Naive thymus-derived CD8-positive, alpha-beta T cell (primary cell): ENCODE measurements around the gene TLR7. TPM values are rescaled to one million over a fixed set of nuclear protein-coding genes. Genes with fewer than 3 reads are reported as not detected.

ENCODE experiments used
- ATAC-seq, 2 donors: fragments of 150-1000 bp; cut with Tn5 transposase in 1 of 2; sonication (Bioruptor Pico), chemical (Tn5 transposase) in 1 of 2; 1 replicate in 1 of 2; 2 replicates in 1 of 2; pipeline ENCODE4 v1.10.0; 2021; ENCODE audit warnings: mild to moderate bottlenecking in 2 of 2, moderate library complexity in 2 of 2
- POLR2A ChIA-PET: fragments of 350-600 bp; sonication (Branson Sonifier 250); formaldehyde crosslinking; loops from one replicate; lab custom pipeline; 2021; ENCODE audit warnings: antibody characterized with exemption; lab: Charles Lee
- DNase-seq, 10 donors: peaks; one replicate each; pipeline versions ENCODE4 v3.0.0 to v3.0.0-alpha.2; 2020 to 2022
- H3K27ac Mint-ChIP-seq, 10 donors: one replicate each; pipeline ENCODE4 v1.8.0; 2020 to 2022; ENCODE audit warnings: mild to moderate bottlenecking in 10 of 10, mixed read lengths in 10 of 10, moderate library complexity in 4 of 10, inconsistent platforms in 1 of 10
- H3K27me3 Mint-ChIP-seq, 5 donors: one replicate each; pipeline ENCODE4 v1.8.0; 2021 to 2022; ENCODE audit warnings: mixed read lengths in 5 of 5
- H3K36me3 Mint-ChIP-seq, 3 donors: one replicate each; pipeline ENCODE4 v1.8.0; 2020 to 2022; ENCODE audit warnings: mixed read lengths in 3 of 3, mild to moderate bottlenecking in 2 of 3, inconsistent platforms in 1 of 3
- H3K4me1 Mint-ChIP-seq, 4 donors: one replicate each; pipeline ENCODE4 v1.8.0; 2021 to 2022; ENCODE audit warnings: mixed read lengths in 4 of 4
- H3K4me3 Mint-ChIP-seq, 10 donors: one replicate each; pipeline ENCODE4 v1.8.0; 2020 to 2022; ENCODE audit warnings: mild to moderate bottlenecking in 10 of 10, mixed read lengths in 10 of 10, moderate library complexity in 6 of 10, inconsistent platforms in 1 of 10
- H3K9me3 Mint-ChIP-seq, 9 donors: one replicate each; pipeline ENCODE4 v1.8.0; 2020 to 2022; ENCODE audit warnings: mixed read lengths in 9 of 9, mild to moderate bottlenecking in 3 of 9, inconsistent platforms in 1 of 9, moderate library complexity in 1 of 9
- polyA plus RNA-seq, 3 donors: library from polyadenylated mRNA; unstranded; fragments of 300-500 nt; fragmentation: Illumina TruSeq; gene quantifications; one replicate each; pipeline ENCODE4 v1.2.3, GENCODE V29; 2021
- total RNA-seq, 8 experiments: library from RNA in 2 of 8; stranded (reverse) in 2 of 8; gene quantifications; one replicate each; pipeline ENCODE4 v1.2.3 and lab custom pipeline; 2021 to 2026

TLR7 gene
- total and polyA plus RNA-seq, 5 experiments from 2014 or later: 0.38 to 0.52 TPM; not detected in 3

DNA sequence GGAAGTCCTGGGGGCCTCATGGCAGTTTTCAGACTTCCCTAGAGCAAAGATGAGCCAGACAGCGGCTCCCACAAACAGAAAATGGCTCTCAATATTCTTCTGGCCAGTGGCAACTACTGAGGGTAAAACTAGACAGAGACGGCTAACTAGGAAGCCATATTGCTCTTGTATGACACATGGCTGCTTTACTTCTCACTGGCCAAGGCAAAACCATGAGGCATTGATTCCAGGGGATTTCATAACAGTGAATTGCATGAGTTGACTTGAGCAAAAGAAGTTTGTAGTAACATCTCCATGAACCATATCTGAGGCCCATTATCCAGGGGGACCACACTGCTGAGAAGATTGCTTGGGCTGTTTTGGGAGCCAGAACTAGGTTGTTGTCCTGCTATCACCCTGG lies 25.8 kb downstream of the TLR7 start:
- peak overlapping the region in 2 of 10 donors; percentile 47 to 71 for H3K27ac Mint-ChIP-seq
- DNase-seq: no peak
- no peaks in the 10 kb centered on the region for H3K27me3 Mint-ChIP-seq
- H3K4me1 Mint-ChIP-seq: peaks cover 2 to 50% (median 11%) of the 10 kb centered on the region in 4 donors
- H3K4me3 Mint-ChIP-seq: no peak overlapping the region
- POLR2A ChIA-PET: no interaction called here
- ATAC-seq: no peak
- peaks cover 0 to 4% (median 0%) of the 10 kb centered on the region in 9 donors for H3K9me3 Mint-ChIP-seq
- H3K36me3 Mint-ChIP-seq: peaks cover 0 to 5% (median 0%) of the 10 kb centered on the region in 3 donors

DNA sequence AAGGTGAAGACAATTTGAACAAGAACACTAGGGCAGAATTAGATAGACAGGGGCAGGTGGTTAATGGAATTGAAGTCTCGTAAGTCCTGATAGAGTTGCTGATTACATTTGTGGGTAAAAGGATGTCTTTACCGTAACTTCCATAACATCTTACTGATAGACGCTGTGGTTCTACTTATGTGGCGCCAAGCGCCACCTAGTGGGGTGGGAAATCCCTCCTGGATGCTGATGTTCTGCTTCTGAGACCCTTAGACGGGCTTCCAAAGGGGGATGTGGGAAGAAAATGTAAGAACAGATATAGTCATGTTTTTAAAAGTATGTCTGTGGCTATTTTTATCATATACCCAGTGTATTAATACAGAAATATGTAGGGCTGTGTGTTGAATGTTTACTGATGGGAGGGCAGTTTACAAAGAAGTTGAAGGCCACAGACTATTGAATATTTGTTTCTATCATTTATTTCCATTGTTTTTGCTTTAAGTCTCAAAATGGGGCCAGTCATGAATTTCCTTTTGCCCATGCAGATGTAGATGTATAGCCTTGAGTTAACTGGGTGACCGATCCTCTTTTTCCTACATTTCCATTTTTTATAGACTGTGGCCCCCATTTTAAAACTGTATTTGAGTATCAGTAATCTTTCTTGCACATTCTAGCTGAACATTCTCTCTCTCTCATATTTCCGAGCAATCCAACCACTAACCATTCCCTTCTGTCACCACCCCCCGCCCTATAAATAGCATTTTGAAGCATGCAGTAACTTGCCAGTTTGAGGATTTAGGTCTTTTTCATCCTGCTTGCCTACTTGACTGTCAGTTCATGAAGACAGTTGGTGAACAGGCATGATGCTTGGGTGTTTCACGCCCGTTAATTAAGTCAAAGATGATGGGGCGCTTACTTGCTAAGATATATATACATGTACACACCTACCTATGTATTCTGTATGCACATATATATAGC lies 27.5 kb downstream of the TLR7 start:
- POLR2A ChIA-PET: no interaction called here

DNA sequence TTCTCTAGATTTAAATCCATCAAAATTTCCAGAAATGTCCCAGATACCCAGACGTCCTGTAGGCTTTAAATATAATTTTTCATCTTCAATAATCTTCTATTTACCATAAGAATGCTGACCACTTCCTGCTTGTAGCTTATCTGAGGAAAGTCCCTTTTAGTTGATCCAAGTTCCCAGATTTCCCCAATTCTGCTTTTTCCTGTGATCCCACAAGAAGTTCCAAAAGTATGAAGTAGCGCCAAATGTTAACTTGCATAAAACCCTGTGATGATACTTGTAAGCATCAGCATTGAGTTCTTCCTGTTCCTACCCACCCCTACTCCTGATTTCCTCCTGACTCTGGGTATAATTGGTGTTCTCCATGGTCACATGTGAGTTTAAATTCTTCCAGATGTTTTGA lies 29.0 kb downstream of the TLR7 start:
- DNase-seq (no peak), ATAC-seq (no peak)
- POLR2A ChIA-PET: interaction anchor here (0.7 kb wide), 1 partner anchor 104 kb away, joined by 5 read pairs; no protein-coding TSS in a partner anchor
- Mint-ChIP-seq H3K4me1 (peaks cover 2 to 35% (median 8%) of the 10 kb centered on the region in 4 donors), H3K27me3 (no peaks in the 10 kb centered on the region), H3K27ac (no peak overlapping the region), H3K36me3 (no peaks in the 10 kb centered on the region), H3K9me3 (peaks cover 0 to 4% (median 0%) of the 10 kb centered on the region in 9 donors), H3K4me3 (no peak overlapping the region)

More for the DNA sequence above, 27.5 kb downstream of the TLR7 start:
- Mint-ChIP-seq H3K27ac (peak overlapping the region in 4 of 10 donors; percentile 0 to 77 (median 20)), H3K4me3 (peak overlapping the region in 2 of 10 donors; percentile 6 to 22), H3K4me1 (peaks cover 2 to 47% (median 11%) of the 10 kb centered on the region in 4 donors), H3K36me3 (peaks cover 0 to 5% (median 0%) of the 10 kb centered on the region in 3 donors), H3K27me3 (no peaks in the 10 kb centered on the region), H3K9me3 (peaks cover 0 to 4% (median 0%) of the 10 kb centered on the region in 9 donors)
- ATAC-seq: peak; percentile 55 to 64
- DNase-seq: peak; percentile 1 to 64 (median 36)

DNA sequence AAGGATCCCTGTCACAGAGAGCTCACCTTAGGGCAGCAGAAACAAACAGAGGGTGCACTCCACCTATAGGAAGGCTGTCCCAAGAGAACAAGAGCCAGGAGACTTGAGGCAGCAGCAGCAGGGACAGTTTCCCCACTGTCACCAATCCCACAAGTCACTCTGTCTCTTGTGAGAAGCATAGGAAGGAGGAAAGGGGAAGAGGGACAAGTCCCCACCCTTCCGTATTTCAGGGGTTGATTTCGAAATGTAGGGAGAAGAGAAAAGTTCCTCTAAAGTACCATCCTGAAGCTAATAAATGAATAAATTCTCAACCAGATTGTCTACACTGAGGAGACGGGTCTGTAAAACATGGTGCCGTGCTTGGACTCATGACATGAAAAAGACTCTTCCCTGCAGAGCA lies 30.1 kb downstream of the TLR7 start:
- Mint-ChIP-seq H3K27ac (no peak overlapping the region), H3K27me3 (peaks cover 0 to 1% (median 0%) of the 10 kb centered on the region in 5 donors), H3K4me3 (no peak overlapping the region), H3K36me3 (no peaks in the 10 kb centered on the region), H3K9me3 (peaks cover 0 to 4% (median 0%) of the 10 kb centered on the region in 9 donors), H3K4me1 (peaks cover 4 to 31% (median 9%) of the 10 kb centered on the region in 4 donors)
- no peak for ATAC-seq
- POLR2A ChIA-PET: no interaction called here
- no peak for DNase-seq

DNA sequence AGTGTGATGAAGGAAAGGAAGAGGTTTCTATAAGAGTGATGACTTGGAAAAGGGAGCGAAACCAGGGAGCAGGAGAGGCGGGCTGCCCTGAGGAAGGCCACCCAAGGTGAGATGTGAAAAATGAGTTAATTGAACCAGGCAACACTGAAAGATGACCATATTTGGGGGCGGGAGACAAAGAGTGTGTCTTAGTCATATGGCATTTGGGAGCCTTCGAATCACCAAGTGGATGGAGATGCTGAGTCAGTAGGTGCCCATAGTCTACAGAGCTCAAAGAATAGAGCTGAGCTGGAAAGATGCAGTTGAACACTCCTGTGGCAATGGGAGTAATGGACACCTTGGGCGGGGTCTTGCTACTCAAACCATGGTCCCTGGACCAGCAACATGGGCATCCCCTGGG lies 31.2 kb downstream of the TLR7 start:
- Mint-ChIP-seq H3K9me3 (peaks cover 0 to 2% (median 0%) of the 10 kb centered on the region in 9 donors), H3K27ac (no peak overlapping the region), H3K4me3 (no peak overlapping the region), H3K36me3 (no peaks in the 10 kb centered on the region), H3K27me3 (peaks cover 0 to 1% (median 0%) of the 10 kb centered on the region in 5 donors), H3K4me1 (peaks cover 2 to 22% (median 5%) of the 10 kb centered on the region in 4 donors)
- POLR2A ChIA-PET: no interaction called here
- DNase-seq: no peak
- ATAC-seq: no peak

DNA sequence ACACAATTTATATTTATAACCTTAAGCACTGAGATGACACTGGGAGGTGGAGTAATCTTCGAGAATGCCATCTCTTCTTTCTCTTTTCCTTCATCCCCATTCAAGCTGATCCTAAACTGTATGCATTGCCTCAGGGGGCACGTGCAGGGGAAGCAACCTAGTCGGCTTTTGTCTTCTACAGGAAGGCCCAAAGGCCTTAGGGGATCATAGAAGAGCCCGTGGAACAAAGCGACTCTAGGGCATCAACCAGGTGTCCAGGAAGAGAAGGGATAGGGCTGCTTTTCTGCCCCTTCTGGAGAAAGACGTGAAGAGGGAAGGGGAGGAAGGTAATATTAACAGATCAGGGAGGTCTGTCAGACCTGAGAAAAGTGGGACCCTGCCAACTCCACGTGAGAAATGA lies 32.6 kb downstream of the TLR7 start:
- POLR2A ChIA-PET: no interaction called here
- DNase-seq: no peak
- Mint-ChIP-seq H3K27ac (no peak overlapping the region), H3K36me3 (no peaks in the 10 kb centered on the region), H3K9me3 (no peaks in the 10 kb centered on the region), H3K27me3 (peaks cover 0 to 1% (median 0%) of the 10 kb centered on the region in 5 donors), H3K4me3 (no peak overlapping the region), H3K4me1 (peaks cover 2 to 9% (median 4%) of the 10 kb centered on the region in 4 donors)
- ATAC-seq: no peak

DNA sequence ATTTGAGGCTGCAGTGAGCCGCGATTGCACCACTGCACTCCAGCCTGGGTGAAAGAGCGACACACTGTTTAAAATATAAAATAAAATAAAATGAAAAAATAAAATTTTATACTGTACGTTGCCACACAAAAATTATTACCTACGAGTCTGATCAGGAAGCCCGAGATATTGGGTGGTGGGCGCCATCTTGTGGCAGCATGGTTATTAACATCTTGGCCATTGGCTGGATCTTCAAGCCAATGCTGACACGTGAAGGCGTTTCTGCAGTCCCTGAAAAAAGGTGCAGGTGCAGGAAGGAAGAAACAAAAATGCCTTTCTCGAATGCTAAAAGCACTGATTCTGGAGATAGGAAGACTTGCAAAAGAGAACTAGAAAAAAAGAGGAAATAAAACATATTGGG lies 34.6 kb downstream of the TLR7 start:
- H3K27me3 Mint-ChIP-seq: peaks cover 0 to 1% (median 0%) of the 10 kb centered on the region in 5 donors
- H3K4me1 Mint-ChIP-seq: peaks cover 2 to 8% (median 4%) of the 10 kb centered on the region in 4 donors
- H3K27ac Mint-ChIP-seq: no peak overlapping the region
- H3K4me3 Mint-ChIP-seq: peak overlapping the region in 1 of 10 donors; percentile 9
- ATAC-seq: peak; percentile 52 to 64
- no peaks in the 10 kb centered on the region for H3K36me3 Mint-ChIP-seq
- no peaks in the 10 kb centered on the region for H3K9me3 Mint-ChIP-seq
- peak; percentile 23 to 71 (median 54) for DNase-seq
- POLR2A ChIA-PET: no interaction called here

DNA sequence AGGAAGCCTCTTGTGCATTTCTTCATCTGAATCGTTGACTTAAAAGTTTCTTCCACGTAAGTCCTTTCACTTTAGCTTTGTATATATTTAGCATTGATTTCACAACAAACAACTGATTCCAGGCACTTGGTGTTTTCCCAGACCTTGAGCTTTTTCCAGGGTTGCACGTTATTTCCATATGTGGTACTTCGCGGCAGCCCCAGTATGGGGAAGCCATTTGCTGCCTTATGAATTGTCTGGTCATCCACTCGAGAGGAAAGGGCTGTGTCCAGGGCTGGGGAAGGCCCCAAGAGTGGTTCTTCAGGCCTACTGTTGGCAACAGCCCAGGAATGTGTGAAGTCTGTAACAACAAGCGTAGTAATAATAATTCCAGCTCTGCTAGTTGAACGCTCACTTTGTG lies 36.8 kb downstream of the TLR7 start:
- no peak overlapping the region for H3K27ac Mint-ChIP-seq
- no peaks in the 10 kb centered on the region for H3K36me3 Mint-ChIP-seq
- no peak for DNase-seq
- no peaks in the 10 kb centered on the region for H3K9me3 Mint-ChIP-seq
- no peak overlapping the region for H3K4me3 Mint-ChIP-seq
- no peak for ATAC-seq
- H3K27me3 Mint-ChIP-seq: peaks cover 0 to 1% (median 0%) of the 10 kb centered on the region in 5 donors
- POLR2A ChIA-PET: no interaction called here
- H3K4me1 Mint-ChIP-seq: peaks cover 2 to 8% (median 4%) of the 10 kb centered on the region in 4 donors

DNA sequence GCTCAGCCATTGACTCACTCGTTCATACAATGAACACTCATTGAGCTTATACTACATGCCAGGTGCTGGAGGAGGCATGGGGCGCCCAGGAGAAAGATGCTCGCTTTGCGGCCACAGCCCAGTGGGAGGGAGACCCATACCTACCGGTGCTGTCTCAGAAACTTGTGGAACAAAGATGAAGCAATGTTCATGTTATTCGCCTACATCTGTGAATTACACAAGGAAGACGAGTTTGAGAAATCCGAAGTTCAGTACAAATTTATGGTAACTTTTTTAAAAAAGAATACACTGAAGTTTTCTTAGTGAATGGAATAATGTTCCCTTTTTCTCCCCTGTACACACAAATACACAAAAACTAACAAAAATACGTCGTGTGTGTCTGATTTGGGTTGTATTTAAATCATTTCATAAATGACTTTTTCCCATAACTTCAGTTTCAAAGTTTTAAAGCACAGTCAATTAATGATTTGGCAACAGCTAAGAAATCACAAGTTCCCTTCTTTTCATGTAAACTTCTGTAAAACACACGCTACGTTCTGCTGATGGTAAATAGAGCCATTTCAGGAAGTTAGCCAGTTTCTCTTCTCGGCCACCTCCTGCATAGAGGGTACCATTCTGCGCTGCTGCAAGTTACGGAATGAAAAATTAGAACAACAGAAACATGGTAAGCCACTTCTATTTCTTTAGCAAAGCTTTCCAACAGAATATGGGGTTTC lies 39.3 kb downstream of the TLR7 start, which contains the start of gene TLR8:
Gene TLR8 (plus strand): TSS at position 575 of the 716 bp plus-strand sequence. CDS start 87 bp downstream, at position 662.
- POLR2A ChIA-PET: no interaction called here
- ATAC-seq (no peak), DNase-seq (no peak)
- Mint-ChIP-seq H3K4me3 (peak within 1 kb of the TSS in 1 of 10 donors; percentile 24), H3K9me3 (no peaks in the 10 kb centered on the region), H3K27ac (no peak within 1 kb of the TSS), H3K36me3 (no peaks in the 10 kb centered on the region), H3K27me3 (peaks cover 0 to 1% (median 0%) of the 10 kb centered on the region in 5 donors), H3K4me1 (peaks cover 6 to 16% (median 13%) of the 10 kb centered on the region in 4 donors)

DNA sequence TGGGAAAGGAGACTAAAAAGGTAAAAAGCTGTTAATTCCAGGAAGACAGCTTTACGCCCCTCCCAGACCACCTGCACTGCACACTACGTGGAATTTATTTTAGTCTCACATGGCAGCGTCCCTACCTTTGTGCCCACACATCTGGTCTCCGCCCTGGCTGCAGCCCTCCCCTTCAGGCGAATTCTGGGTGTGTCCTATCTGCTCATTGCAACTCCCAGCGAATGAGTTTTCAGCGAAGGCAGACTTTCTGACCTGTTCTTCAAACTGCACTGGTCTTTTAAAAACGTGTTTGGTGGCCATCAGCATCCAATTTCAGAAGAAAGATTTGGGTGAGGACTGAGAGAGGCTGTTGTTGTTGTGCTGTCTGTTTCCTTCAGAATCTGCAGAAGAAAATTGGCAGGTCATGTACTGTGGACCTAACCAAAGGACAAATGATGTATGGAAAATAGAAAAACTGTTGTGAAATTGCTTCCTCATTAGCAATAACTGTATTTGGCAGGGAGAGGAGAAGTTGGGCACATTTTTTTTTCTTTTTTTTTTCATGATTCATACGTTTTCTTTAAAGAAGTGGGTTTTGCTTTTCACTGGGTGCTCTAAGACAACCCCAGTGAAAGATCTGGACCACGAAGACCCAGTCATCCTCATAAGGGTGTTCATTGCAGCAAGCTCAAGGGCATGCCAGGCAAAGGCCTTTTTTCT lies 43.7 kb downstream of the TLR7 start:
- DNase-seq (no peak), ATAC-seq (peak in 1 of 2 donors; percentile 5)
- peak overlapping the region in 2 of 10 donors; percentile 4 to 10 for H3K4me3 Mint-ChIP-seq
- POLR2A ChIA-PET: no interaction called here
- H3K27ac Mint-ChIP-seq: peak overlapping the region in 4 of 10 donors; percentile 13 to 46 (median 42)
- H3K9me3 Mint-ChIP-seq: peaks cover 0 to 3% (median 0%) of the 10 kb centered on the region in 9 donors
- no peaks in the 10 kb centered on the region for H3K27me3 Mint-ChIP-seq
- H3K4me1 Mint-ChIP-seq: peaks cover 11 to 21% (median 19%) of the 10 kb centered on the region in 4 donors
- H3K36me3 Mint-ChIP-seq: no peaks in the 10 kb centered on the region

DNA sequence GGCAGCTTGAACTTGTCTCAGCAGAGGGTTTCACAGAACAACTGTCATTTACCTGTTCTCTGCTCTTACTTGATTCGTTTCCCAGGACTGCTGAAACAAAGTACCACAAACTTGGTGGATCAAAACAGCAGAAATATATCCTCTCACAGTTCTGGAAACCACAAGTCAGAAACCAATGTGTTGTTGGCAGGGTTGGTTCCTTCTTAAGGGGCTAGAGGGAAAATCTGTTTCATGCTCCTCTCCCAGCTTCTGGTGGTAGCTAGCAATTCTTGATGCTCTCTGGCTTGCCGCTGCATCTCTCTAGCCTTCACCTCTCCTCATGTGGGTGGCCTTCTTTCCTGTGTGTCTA lies 44.2 kb downstream of the TLR7 start:
- H3K36me3 Mint-ChIP-seq: no peaks in the 10 kb centered on the region
- no peak overlapping the region for H3K4me3 Mint-ChIP-seq
- peaks cover 11 to 21% (median 19%) of the 10 kb centered on the region in 4 donors for H3K4me1 Mint-ChIP-seq
- H3K27me3 Mint-ChIP-seq: no peaks in the 10 kb centered on the region
- peaks cover 0 to 3% (median 0%) of the 10 kb centered on the region in 9 donors for H3K9me3 Mint-ChIP-seq
- no peak for DNase-seq
- POLR2A ChIA-PET: no interaction called here
- peak in 1 of 2 donors; percentile 18 for ATAC-seq
- H3K27ac Mint-ChIP-seq: peak overlapping the region in 3 of 10 donors; percentile 13 to 62 (median 24)
